GM18907 (cell line): ENCODE data around the gene RALGPS2.

Source experiments
- ATAC-seq: cut with Tn5 transposase; IDR thresholded peaks from one replicate; pipeline ENCODE4 v1.9.1; 2021; ENCODE audit warnings: mild to moderate bottlenecking, moderate library complexity; ENCODE audit not compliant: unreplicated experiment

Gene RALGPS2

DNA sequence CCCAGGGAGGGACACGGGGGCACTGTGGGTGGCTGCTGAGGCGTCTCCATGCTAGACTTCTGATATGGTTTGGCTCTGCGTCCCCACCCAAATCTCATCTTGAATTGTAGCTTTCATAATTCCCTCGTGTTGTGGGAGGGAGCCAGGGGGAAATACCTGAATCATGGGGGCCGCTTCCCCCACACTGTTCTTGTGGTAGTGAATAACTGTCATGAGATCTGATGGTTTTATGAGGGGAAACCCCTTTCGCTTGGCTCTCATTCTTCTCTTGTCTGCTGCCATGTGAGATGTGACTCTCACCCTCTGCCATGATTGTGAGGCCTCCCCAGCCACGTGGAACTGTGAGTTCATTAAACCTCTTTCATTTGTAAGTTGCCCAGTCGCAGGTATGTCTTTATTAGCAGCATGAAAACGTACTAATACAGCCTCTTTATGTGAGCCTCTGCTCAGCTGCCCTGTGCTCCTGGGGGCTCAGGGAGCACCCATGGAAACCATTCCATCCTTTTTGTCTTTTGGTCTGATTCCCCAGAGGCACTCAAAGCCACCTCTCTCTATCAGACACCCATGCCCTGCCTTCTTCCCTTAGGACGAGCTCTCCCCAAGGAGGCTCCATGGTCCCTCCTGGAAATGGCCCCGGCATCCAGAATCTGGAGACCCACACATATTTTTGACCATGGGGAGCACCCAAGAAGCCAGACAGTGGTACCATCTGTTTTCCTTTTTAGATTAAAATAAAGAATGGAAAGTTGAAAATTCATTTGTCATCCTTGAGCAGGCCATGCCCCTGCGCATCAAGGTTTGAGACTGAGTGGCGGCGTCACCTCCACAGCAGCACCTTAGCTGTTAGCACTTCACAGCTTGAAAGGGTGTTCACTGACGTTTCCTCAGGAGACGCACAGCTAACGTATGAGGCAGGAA, 234.8 kb downstream of the RALGPS2 start:
- no peak for ATAC-seq

DNA sequence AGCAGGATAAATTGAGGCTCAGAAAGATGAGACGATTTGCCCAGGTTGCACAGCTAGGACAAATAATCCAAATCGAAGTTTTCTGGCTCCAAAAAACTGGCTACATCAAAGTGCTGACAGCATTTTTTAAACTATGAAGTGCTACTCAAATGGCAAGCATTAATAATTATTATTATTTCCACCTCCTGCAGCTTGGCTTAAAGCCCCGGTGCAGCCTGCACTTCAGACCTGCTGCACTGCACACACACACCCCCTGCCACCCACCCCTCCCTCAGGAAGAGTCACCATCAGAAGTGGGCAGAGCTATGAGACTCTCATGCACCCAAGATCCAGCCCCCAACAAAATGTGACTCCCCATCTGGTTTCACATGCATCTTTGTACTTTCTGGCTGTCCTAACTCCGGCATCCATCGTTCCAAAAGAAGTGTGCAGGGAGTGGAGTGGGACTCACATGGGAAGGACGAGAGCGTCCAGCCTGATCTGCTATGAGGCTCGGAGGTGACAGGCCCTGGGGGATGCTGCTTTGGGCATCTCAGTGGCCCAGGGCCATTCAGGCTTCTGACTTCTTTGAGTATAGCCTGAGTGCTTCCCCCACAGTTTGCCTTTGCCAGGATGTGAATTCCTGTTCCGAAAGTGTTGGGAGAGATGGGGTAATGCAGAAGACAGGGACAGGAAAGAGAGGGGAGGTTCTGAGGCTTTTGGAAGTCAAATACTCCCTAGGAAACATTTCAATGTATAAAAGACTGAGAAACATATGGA, 235.6 kb downstream of the RALGPS2 start:
- ATAC-seq, result no peak

DNA sequence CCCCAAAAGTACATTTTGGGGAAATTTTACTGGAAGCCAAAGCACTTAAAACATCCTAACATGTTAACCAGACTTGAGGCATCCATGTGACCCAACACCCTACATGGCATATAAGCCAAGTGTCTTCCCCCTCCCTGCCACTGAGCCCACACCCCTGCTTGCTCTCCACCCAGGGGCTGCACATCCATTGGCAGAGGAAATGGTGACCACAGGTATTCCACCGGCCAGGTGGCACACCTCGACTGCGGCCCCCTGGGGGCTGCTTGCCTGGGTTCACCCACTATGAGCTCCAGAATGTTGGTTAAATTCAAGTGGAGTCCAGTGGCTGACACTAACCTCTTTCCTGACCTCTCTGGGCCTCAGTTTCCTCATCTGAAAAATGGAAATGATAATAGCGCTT, 236.3 kb downstream of the RALGPS2 start:
- no peak for ATAC-seq

GRCh38 chr1:178961868-178962267, 236.8 kb downstream of the RALGPS2 start:
- no peak for ATAC-seq

GRCh38 chr1:178962853-178963711, 238.0 kb downstream of the RALGPS2 start:
- no peak for ATAC-seq

DNA sequence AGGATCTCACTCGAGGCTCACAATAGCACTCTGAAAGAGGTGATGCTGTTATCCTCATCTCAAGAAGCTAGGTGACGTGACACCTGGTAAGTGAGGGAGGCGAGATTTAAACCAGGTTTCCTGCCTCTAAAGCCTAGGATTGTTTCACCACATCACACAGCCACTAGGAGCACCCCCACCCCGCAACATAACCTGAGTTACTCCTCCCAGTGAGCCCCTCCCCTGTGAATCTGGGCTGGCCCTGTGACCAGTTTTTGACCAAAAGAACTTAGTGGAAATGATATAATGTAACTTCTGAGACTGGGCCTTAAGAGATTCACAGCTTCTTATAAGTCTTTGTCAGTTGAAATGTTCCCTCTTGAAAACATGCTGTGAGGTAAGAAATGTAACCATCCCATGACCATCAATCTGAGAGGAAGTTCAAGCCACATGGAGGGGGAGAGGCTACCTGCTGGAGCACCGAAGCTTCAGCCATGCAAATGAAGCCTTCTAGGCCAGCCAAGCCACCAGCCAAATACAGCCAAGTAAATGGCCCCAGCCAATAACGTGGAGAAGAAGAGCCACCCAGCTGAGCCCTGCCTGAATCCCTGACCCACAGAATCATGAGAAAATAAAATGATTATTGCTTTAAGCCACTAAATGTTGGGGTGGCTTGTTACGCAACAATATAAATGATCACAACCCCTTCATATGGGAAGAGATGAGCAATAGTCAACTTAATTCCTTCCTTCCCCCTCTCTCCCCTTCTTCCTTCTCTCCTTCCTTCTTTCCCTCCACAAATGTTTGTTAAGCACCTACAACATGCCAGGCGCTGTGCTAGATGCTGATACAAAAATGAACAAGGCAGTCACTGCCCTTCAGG, 239.7 kb downstream of the RALGPS2 start:
- no peak for ATAC-seq

DNA sequence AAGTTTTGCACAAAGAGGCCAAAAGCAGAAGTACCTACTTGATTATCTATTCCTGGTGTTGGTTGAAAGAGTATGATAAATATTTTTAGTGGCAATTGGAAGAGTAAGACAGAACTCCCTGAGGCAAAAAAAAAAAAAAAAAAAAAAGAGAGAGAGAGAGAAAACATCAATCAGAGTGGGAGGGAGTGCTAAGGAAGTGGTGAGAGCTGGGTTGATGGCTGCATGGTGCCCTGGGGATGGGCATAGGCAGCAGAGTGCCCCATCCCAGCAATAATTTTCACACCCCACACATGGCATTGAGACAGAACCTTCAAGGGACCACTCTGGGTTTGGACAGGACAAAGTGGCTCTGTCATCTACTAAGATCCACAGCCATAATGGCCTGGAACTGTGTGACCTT, 241.3 kb downstream of the RALGPS2 start:
- ATAC-seq, result no peak

- ATAC-seq, result no peak
These were observed 244.4 kb downstream of the RALGPS2 start for GRCh38 chr1:178969226-178969987.

DNA sequence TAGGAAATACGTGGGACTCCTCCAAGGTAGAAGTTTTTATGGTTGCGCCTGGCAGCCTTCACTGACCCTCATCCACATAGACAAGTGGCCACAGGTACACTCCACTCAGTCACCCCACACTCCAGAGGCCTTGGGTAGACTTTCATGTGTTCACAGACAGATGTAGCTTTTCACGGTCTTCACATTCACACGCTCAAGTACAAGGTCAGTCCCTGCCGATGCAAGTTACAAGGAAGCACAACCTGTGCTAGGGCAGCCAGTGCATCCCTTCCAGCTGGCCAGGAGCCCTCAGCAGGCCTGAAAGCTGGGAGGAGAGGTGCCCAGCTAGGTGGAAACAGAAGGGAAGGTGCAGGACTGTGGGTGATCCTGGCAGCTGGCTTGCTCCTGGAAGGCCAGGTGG, 245.1 kb downstream of the RALGPS2 start:
- ATAC-seq, result no peak
